Measurements from ENCODE around the gene CCDC175.

DNA sequence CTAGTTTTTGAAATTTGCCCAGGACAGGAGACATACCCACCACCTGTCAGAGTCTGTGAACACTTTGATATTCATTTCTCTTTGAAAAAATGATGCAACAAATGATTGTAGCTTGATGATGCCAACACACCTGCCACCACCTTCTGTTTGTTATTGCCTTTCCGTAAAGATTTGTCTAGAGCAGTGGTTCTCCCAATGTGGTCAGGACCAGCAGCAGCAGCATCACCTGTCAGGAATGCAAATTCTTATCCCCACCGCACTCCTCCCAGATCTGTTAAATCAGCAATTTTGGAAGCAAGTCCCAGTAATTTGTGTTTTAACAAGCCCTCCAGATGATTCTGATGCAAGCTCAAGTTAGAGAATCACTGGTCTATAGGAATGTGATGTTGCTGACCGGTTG is 9.9 kb downstream of the CCDC175 start:
- TF ChIP-seq REST (IDR thresholded peaks at IDR 0.05) = no peak
- TF ChIP-seq NR2F2 (IDR thresholded peaks at IDR 0.05) = no peak
- no peak for TF ChIP-seq SP1 (IDR thresholded peaks at IDR 0.05)
- no peak for TF ChIP-seq CTCF (IDR thresholded peaks at IDR 0.05; ENCODE audit: low read depth, low read length, missing input control)
- no peak for TF ChIP-seq TAF1 (conservative IDR thresholded peaks at IDR 0.05)
